ENCODE data around the gene GALM.

DNA sequence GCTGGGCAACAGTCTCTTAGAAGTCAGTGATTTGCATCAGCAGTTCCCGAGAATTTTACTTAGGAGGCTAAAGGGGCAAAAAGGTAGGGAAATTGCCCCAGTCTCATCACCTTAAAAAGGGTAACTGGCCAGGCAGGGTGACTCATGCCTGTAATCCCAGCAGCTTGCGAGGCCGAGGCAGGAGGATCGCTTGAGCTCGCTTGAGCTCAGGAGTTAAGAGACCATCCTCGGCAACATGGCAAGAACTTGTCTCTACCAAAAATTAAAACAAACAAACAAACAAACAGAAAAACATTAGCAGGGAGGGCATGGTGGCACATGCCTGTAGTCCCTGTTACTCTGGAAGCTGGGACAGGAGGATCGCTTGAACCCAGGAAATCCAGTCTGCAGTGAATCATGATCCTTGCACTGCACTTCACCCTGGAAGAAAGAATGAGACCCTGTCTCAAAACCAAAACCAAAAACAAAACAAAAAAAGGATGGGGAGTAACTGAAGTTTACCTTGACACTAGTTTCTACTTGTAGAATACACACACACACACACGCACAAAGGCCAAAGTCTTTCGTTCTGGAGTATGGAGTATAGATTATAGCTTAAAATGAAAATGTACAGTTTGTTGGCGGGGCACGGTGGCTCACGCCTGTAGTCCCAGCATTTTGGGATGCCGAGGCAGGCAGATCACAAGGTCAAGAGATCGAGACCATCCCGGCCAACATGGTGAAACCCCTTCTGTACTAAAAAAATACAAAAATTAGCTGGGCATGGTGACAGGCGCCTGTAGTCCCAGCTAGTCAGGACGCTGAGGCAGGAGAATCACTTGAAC lies 109.4 kb downstream of the GALM start:
- TF ChIP-seq CTCF (IDR thresholded peaks at IDR 0.05; ENCODE audit: insufficient read depth, low read length, poor library complexity, severe bottlenecking): no peak
- TF ChIP-seq EZH2phosphoT487 (conservative IDR thresholded peaks at IDR 0.05; ENCODE audit: low read length): no peak

Measured in SU-DHL-6 (cell line).